Measurements from ENCODE around the gene CASP3. TPM values are rescaled to one million over a fixed set of nuclear protein-coding genes. Genes with fewer than 3 reads are reported as not detected.
"Not testable (repeated sequence)": the region's sequence is repeated elsewhere in the genome, so short reads cannot be mapped to it uniquely, and the experiment has no call there.

CASP3 gene
- total RNA-seq, 1 experiment from 2014 or later, result 107 TPM

GRCh38 chr4:184660978-184661377 is 11.7 kb upstream of the CASP3 start:
- H3K18ac ChIP-seq (ENCODE audit: insufficient read length, low read depth, low read length), result no peak overlapping the region
- no peak overlapping the region for H3K27ac ChIP-seq (ENCODE audit: insufficient read length, low read depth, low read length)
- H3K4me2 ChIP-seq (ENCODE audit: insufficient read depth, insufficient read length, low read length), result no peak overlapping the region
- H3K79me1 ChIP-seq (ENCODE audit: insufficient read depth, low read depth, low read length, poor library complexity, severe bottlenecking), result no peaks in the 10 kb centered on the region
- no peaks in the 10 kb centered on the region for H3K9me3 Mint-ChIP-seq
- no peak for DNase-seq
- H2BK15ac ChIP-seq (ENCODE audit: low read depth, low read length), result no peak overlapping the region
- no peak overlapping the region for H3K14ac ChIP-seq (ENCODE audit: insufficient read depth, low read length)
- H3K23ac ChIP-seq (ENCODE audit: insufficient read length, low read depth, low read length), result no peak overlapping the region
- H2AK5ac ChIP-seq (ENCODE audit: insufficient read length, low read length), result no peak overlapping the region
- no peak overlapping the region for H4K8ac ChIP-seq (replicated peaks; ENCODE audit: insufficient read length, low read depth, low read length)
- H3K9me3 ChIP-seq (ENCODE audit: control insufficient read depth, low read depth, low read length), result no peaks in the 10 kb centered on the region
- H3K23me2 ChIP-seq (ENCODE audit: insufficient read length, low read depth, low read length, poor library complexity, severe bottlenecking), result no peaks in the 10 kb centered on the region
- H3K36me3 Mint-ChIP-seq (ENCODE audit: insufficient read depth in 1 of 3, low read depth in 3 of 3), result peaks cover 0 to 4% (median 0%) of the 10 kb centered on the region in 3 experiments; a peak in 4 of 7 replicates
- no peak overlapping the region for H3T11ph ChIP-seq (ENCODE audit: low read length)
- H3K79me2 ChIP-seq (ENCODE audit: insufficient read depth, low read length), result no peaks in the 10 kb centered on the region
- H2BK120ac ChIP-seq (ENCODE audit: low read depth, low read length, poor library complexity, severe bottlenecking), result no peak overlapping the region
- H3K27me3 ChIP-seq (ENCODE audit: insufficient read depth, low read length), result no peaks in the 10 kb centered on the region
- no peaks in the 10 kb centered on the region for H3K27me3 Mint-ChIP-seq (ENCODE audit: low read depth)
- H3K56ac ChIP-seq (ENCODE audit: insufficient read length, low read depth, low read length), result no peak overlapping the region
- no peak overlapping the region for H3K9ac ChIP-seq (ENCODE audit: extremely low read depth, insufficient read length, low read length)
- H4K91ac ChIP-seq (ENCODE audit: insufficient read length, low read depth, low read length), result no peak overlapping the region
- no peak overlapping the region for H3K4ac ChIP-seq (ENCODE audit: low read depth, low read length)
- H3K4me1 ChIP-seq (ENCODE audit: insufficient read depth, low read length), result no peaks in the 10 kb centered on the region
- H2BK12ac ChIP-seq (ENCODE audit: insufficient read length, low read depth, low read length), result no peak overlapping the region
- H3K27ac Mint-ChIP-seq, result no peak overlapping the region
- no peak overlapping the region for H3K4me3 Mint-ChIP-seq
- no peaks in the 10 kb centered on the region for H4K20me1 ChIP-seq (ENCODE audit: control insufficient read depth, insufficient read depth, insufficient read length)
- no peak overlapping the region for H4K5ac ChIP-seq (ENCODE audit: insufficient read length, low read depth, low read length)
- no peak for TF ChIP-seq CTCF (conservative IDR thresholded peaks at IDR 0.05)
- no peak overlapping the region for H2BK5ac ChIP-seq (ENCODE audit: insufficient read length, low read length)
- peaks cover 2 to 4% of the 10 kb centered on the region in 2 experiments for H3K4me1 Mint-ChIP-seq
- H2BK20ac ChIP-seq (ENCODE audit: low read depth, low read length, poor library complexity, severe bottlenecking), result no peak overlapping the region
- no peak overlapping the region for H2AFZ ChIP-seq (ENCODE audit: low read length)

DNA sequence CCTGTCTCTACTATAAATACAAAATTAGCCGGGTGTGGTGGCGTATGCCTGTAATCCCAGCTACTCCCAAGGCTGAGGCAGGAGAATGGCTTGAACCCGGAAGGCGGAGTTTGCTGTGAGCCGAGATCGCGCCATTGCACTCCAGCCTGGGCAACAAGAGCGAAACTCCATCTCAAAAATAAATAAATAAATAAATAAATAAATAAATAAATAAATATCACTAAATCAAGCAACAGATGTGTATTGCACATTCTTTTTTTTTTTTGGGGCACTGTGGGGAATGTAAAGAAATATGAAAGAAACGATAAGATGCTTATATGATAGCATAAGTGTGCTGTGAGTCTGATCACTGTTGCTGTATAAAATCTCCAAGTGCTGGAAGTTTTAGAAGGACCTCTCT is 8.6 kb upstream of the CASP3 start:
- H3K18ac ChIP-seq (ENCODE audit: insufficient read length, low read depth, low read length); DNase-seq; H3K27me3 Mint-ChIP-seq (ENCODE audit: low read depth); H2BK20ac ChIP-seq (ENCODE audit: low read depth, low read length, poor library complexity, severe bottlenecking); H2BK12ac ChIP-seq (ENCODE audit: insufficient read length, low read depth, low read length); H2BK120ac ChIP-seq (ENCODE audit: low read depth, low read length, poor library complexity, severe bottlenecking); H3K4ac ChIP-seq (ENCODE audit: low read depth, low read length); H3K23ac ChIP-seq (ENCODE audit: insufficient read length, low read depth, low read length); H3K79me2 ChIP-seq (ENCODE audit: insufficient read depth, low read length); H3K9me3 Mint-ChIP-seq; H3K23me2 ChIP-seq (ENCODE audit: insufficient read length, low read depth, low read length, poor library complexity, severe bottlenecking); H3K36me3 Mint-ChIP-seq (ENCODE audit: insufficient read depth in 1 of 3, low read depth in 3 of 3); H3K27ac Mint-ChIP-seq; H3K79me1 ChIP-seq (ENCODE audit: insufficient read depth, low read depth, low read length, poor library complexity, severe bottlenecking); H4K8ac ChIP-seq (replicated peaks; ENCODE audit: insufficient read length, low read depth, low read length); H2AFZ ChIP-seq (ENCODE audit: low read length); H3K4me1 ChIP-seq (ENCODE audit: insufficient read depth, low read length); H3K27me3 ChIP-seq (ENCODE audit: insufficient read depth, low read length); H3K9ac ChIP-seq (ENCODE audit: extremely low read depth, insufficient read length, low read length); H3K4me3 Mint-ChIP-seq; H2BK15ac ChIP-seq (ENCODE audit: low read depth, low read length); H3K9me3 ChIP-seq (ENCODE audit: control insufficient read depth, low read depth, low read length); H3K27ac ChIP-seq (ENCODE audit: insufficient read length, low read depth, low read length); H4K91ac ChIP-seq (ENCODE audit: insufficient read length, low read depth, low read length); H4K20me1 ChIP-seq (ENCODE audit: control insufficient read depth, insufficient read depth, insufficient read length); H2AK5ac ChIP-seq (ENCODE audit: insufficient read length, low read length); H3T11ph ChIP-seq (ENCODE audit: low read length); H2BK5ac ChIP-seq (ENCODE audit: insufficient read length, low read length); H3K56ac ChIP-seq (ENCODE audit: insufficient read length, low read depth, low read length); H3K14ac ChIP-seq (ENCODE audit: insufficient read depth, low read length); H4K5ac ChIP-seq (ENCODE audit: insufficient read length, low read depth, low read length); H3K4me2 ChIP-seq (ENCODE audit: insufficient read depth, insufficient read length, low read length); H3K4me1 Mint-ChIP-seq: not testable (repeated sequence)
- no CpG with 5 or more reads among the region's 9 CpGs for WGBS (ENCODE audit: extremely low coverage, insufficient read length, low lambda C conversion rate)

Data from H9 (cell line).